Breast epithelium (tissue), 3 donors: ENCODE measurements around the gene RETREG2.

Source experiments
- POLR2A ChIP-seq: fragments of 450-650 bp; IDR thresholded peaks from one replicate; pipeline ENCODE4 v1.6.1; 2016; ENCODE audit warnings: antibody characterized with exemption, mild to moderate bottlenecking, moderate library complexity
- POLR2AphosphoS5 ChIP-seq, 3 donors: sonication (generic); formaldehyde crosslinking; IDR thresholded peaks; one replicate each; pipeline ENCODE4 v1.6.1; 2017; ENCODE audit warnings: antibody characterized with exemption in 3 of 3
- TF ChIP-seq, protein P1 (sequence below), 3 donors: fragments of 450-650 bp; IDR thresholded peaks; one replicate each; pipeline ENCODE4 v1.5.1; 2016 to 2017; ENCODE audit warnings: antibody characterized with exemption in 3 of 3, mild to moderate bottlenecking in 3 of 3, moderate library complexity in 3 of 3

DNA sequence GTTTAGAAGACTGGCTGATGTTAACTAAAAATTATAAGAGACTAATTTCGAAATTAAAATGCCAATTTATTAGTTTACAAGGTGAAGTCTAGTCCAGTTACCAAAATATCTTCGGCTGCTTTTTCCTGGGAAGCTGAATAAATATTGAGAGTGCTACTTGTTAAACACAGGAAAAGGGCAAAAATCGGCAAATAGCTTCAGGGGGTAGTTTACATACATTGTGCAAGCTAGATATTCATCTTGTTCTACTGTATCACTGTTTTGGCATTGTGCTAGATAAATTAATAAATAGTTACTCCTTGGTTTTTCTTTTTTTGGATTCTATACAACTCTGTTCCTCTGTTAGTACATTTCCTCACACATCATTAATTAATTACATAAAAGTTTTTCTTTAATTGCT is 46.7 kb upstream of the RETREG2 start:
- TF ChIP-seq, protein P1, sequence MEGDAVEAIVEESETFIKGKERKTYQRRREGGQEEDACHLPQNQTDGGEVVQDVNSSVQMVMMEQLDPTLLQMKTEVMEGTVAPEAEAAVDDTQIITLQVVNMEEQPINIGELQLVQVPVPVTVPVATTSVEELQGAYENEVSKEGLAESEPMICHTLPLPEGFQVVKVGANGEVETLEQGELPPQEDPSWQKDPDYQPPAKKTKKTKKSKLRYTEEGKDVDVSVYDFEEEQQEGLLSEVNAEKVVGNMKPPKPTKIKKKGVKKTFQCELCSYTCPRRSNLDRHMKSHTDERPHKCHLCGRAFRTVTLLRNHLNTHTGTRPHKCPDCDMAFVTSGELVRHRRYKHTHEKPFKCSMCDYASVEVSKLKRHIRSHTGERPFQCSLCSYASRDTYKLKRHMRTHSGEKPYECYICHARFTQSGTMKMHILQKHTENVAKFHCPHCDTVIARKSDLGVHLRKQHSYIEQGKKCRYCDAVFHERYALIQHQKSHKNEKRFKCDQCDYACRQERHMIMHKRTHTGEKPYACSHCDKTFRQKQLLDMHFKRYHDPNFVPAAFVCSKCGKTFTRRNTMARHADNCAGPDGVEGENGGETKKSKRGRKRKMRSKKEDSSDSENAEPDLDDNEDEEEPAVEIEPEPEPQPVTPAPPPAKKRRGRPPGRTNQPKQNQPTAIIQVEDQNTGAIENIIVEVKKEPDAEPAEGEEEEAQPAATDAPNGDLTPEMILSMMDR (IDR thresholded peaks at IDR 0.05): no peak
- no peak for TF ChIP-seq POLR2AphosphoS5 (IDR thresholded peaks at IDR 0.05)
- no peak for TF ChIP-seq POLR2A
